HG03103 (cell line): Measurements from ENCODE around the gene FAM181A.
A peak's percentile ranks its signal among the peaks of the same experiment; 100 is the strongest.

ENCODE experiments used
- ATAC-seq: cut with Tn5 transposase; IDR thresholded peaks from one replicate; pipeline ENCODE4 v1.9.1; 2021; ENCODE audit warnings: low read depth; ENCODE audit not compliant: unreplicated experiment

Gene FAM181A

GRCh38 chr14:93976477-93977057, 49.4 kb downstream of the FAM181A start, which contains the start of gene ASB2:
Gene ASB2, minus strand, starts transcription at chr14:93976570. Its CDS starts 12,031 bp downstream, at chr14:93964539.
- peak; percentile 13 for ATAC-seq

- ATAC-seq, result no peak
Observed at GRCh38 chr14:93977171-93977570, 50.0 kb downstream of the FAM181A start.

- ATAC-seq, result no peak
Observed at GRCh38 chr14:93977790-93978581, 50.8 kb downstream of the FAM181A start.

- ATAC-seq, result no peak
Observed at GRCh38 chr14:93978735-93979134, 51.6 kb downstream of the FAM181A start.
